GM19452 (cell line): ENCODE results near the gene HOXD13.

Experiments
- ATAC-seq: cut with Tn5 transposase; IDR thresholded peaks from one replicate; pipeline ENCODE4 v1.9.1; 2021; ENCODE audit not compliant: unreplicated experiment

Gene HOXD13

GRCh38 chr2:176093145-176093897 lies 800 bp downstream of the HOXD13 start:
- no peak for ATAC-seq

- no peak for ATAC-seq
Measured at GRCh38 chr2:176093898-176094249, 1.4 kb downstream of the HOXD13 start.

- no peak for ATAC-seq
Measured at GRCh38 chr2:176094349-176094748, 1.8 kb downstream of the HOXD13 start.

GRCh38 chr2:176095421-176095820 lies 2.9 kb downstream of the HOXD13 start:
- no peak for ATAC-seq

GRCh38 chr2:176096243-176096985 lies 3.9 kb downstream of the HOXD13 start:
- no peak for ATAC-seq

- ATAC-seq: peak; percentile 86
Measured at GRCh38 chr2:176096986-176097819, 4.7 kb downstream of the HOXD13 start.

- ATAC-seq: no peak
Measured at GRCh38 chr2:176097820-176098365, 5.4 kb downstream of the HOXD13 start.

- no peak for ATAC-seq
Measured at GRCh38 chr2:176098366-176099158, 6.0 kb downstream of the HOXD13 start.

GRCh38 chr2:176099159-176099727 lies 6.7 kb downstream of the HOXD13 start:
- ATAC-seq: no peak

- ATAC-seq: no peak
Measured at GRCh38 chr2:176099728-176100546, 7.4 kb downstream of the HOXD13 start, which contains the start of gene HOXD12. Gene HOXD12, plus strand, starts transcription at chr2:176099795. Its CDS starts 7 bp downstream, at chr2:176099802.

GRCh38 chr2:176100547-176101140 lies 8.1 kb downstream of the HOXD13 start:
- no peak for ATAC-seq

- no peak for ATAC-seq
Measured at GRCh38 chr2:176101216-176101830, 8.8 kb downstream of the HOXD13 start.

- no peak for ATAC-seq
Measured at GRCh38 chr2:176101842-176102241, 9.3 kb downstream of the HOXD13 start.

- ATAC-seq: no peak
Measured at GRCh38 chr2:176102309-176102866, 9.9 kb downstream of the HOXD13 start.

- ATAC-seq: no peak
Measured at GRCh38 chr2:176103194-176103593, 10.7 kb downstream of the HOXD13 start.

- no peak for ATAC-seq
Measured at GRCh38 chr2:176103742-176104315, 11.3 kb downstream of the HOXD13 start.

- ATAC-seq: no peak
Measured at GRCh38 chr2:176104316-176105077, 12.0 kb downstream of the HOXD13 start.
